Kidney epithelial cell (primary cell): ENCODE measurements around the gene KCNJ5. TPM values are rescaled to one million over a fixed set of nuclear protein-coding genes. Genes with fewer than 3 reads are reported as not detected.

Source experiments
- DNase-seq: peaks from one replicate; pipeline ENCODE4 v3.0.0-alpha.2; 2010; ENCODE audit warnings: low read depth
- H3K27me3 ChIP-seq: 2 replicates; pipeline ENCODE4 v1.6.0; 2011; ENCODE audit warnings: low read length; ENCODE audit not compliant: control insufficient read depth, insufficient read depth
- H3K36me3 ChIP-seq: 2 replicates; pipeline ENCODE4 v1.5.1; 2011; ENCODE audit warnings: low read length; ENCODE audit not compliant: control insufficient read depth, insufficient read depth
- H3K4me3 ChIP-seq: 2 replicates; pipeline ENCODE4 v1.5.1; 2011; ENCODE audit warnings: low read depth, mild to moderate bottlenecking, control low read depth, low read length
- CTCF ChIP-seq: IDR thresholded peaks from 2 replicates; pipeline ENCODE4 v1.5.1; 2011; ENCODE audit warnings: mild to moderate bottlenecking, moderate library complexity, low read length, control low read depth, inconsistent platforms; ENCODE audit not compliant: insufficient read depth, poor library complexity, severe bottlenecking
- total RNA-seq: library from RNA; depleted of rRNA; stranded (reverse); fragments of >200 nt; gene quantifications from 2 replicates; pipeline ENCODE4 v1.2.3, GENCODE V29; 2015

KCNJ5 gene
- total RNA-seq, 1 donor from 2014 or later, result 3.4 TPM

- Histone ChIP-seq H3K4me3 (no peak overlapping the region), H3K27me3 (peaks cover 14% of the 10 kb centered on the region)
- no peak for TF ChIP-seq CTCF
Observed at GRCh38 chr11:128927683-128928336, 36.7 kb downstream of the KCNJ5 start.

GRCh38 chr11:128928400-128928799 is 37.2 kb downstream of the KCNJ5 start:
- DNase-seq, result no peak
- no peak for TF ChIP-seq CTCF
- Histone ChIP-seq H3K36me3 (no peaks in the 10 kb centered on the region), H3K27me3 (peaks cover 14% of the 10 kb centered on the region), H3K4me3 (no peak overlapping the region)

More at GRCh38 chr11:128927683-128928336, 36.7 kb downstream of the KCNJ5 start:
- no peaks in the 10 kb centered on the region for H3K36me3 ChIP-seq
- DNase-seq, result no peak

- H3K27me3 ChIP-seq, result peaks cover 10% of the 10 kb centered on the region
- no peak for TF ChIP-seq CTCF
Observed at GRCh38 chr11:128929468-128929867, 38.3 kb downstream of the KCNJ5 start.

GRCh38 chr11:128929991-128930390 is 38.8 kb downstream of the KCNJ5 start:
- no peaks in the 10 kb centered on the region for H3K36me3 ChIP-seq
- H3K4me3 ChIP-seq, result no peak overlapping the region
- H3K27me3 ChIP-seq, result peaks cover 5% of the 10 kb centered on the region
- no peak for TF ChIP-seq CTCF
- DNase-seq, result no peak

More at GRCh38 chr11:128929468-128929867, 38.3 kb downstream of the KCNJ5 start:
- H3K36me3 ChIP-seq, result no peaks in the 10 kb centered on the region
- DNase-seq, result no peak
- no peak overlapping the region for H3K4me3 ChIP-seq

GRCh38 chr11:128931066-128931465 is 39.9 kb downstream of the KCNJ5 start:
- DNase-seq, result no peak
- H3K4me3 ChIP-seq, result no peak overlapping the region
- H3K36me3 ChIP-seq, result no peaks in the 10 kb centered on the region
- H3K27me3 ChIP-seq, result peaks cover 4% of the 10 kb centered on the region
- no peak for TF ChIP-seq CTCF

- no peak for DNase-seq
- no peak for TF ChIP-seq CTCF
- Histone ChIP-seq H3K27me3 (peaks cover 4% of the 10 kb centered on the region), H3K36me3 (no peaks in the 10 kb centered on the region), H3K4me3 (no peak overlapping the region)
Observed at GRCh38 chr11:128931668-128932067, 40.5 kb downstream of the KCNJ5 start.
